Neural cell (in vitro differentiated cells): ENCODE measurements around the gene CMYA5. TPM values are rescaled to one million over a fixed set of nuclear protein-coding genes. Genes with fewer than 3 reads are reported as not detected.

ENCODE experiments used
- H2AFZ ChIP-seq: fragments of 200-600, 300-800 bp; sonication (generic), shearing (Covaris generic); 2 replicates; pipeline ENCODE4 v1.6.0; 2014; ENCODE audit warnings: low read depth, mild to moderate bottlenecking, antibody characterized with exemption, low read length, moderate library complexity
- H3F3A ChIP-seq: fragments of 200-600 bp; shearing (Covaris generic); 2 replicates; pipeline ENCODE4 v1.6.1; 2016; ENCODE audit warnings: mild to moderate bottlenecking, moderate library complexity, mixed read lengths, antibody characterized with exemption, low read length; ENCODE audit not compliant: insufficient read depth, poor library complexity, severe bottlenecking
- H3K27ac ChIP-seq: fragments of 200-600, 300-800 bp; sonication (generic), shearing (Covaris generic); 2 replicates; pipeline ENCODE4 v1.5.1; 2014; ENCODE audit warnings: mild to moderate bottlenecking, low read length, moderate library complexity
- H3K27me3 ChIP-seq: fragments of 300-800, 200-600 bp; sonication (generic), shearing (Covaris generic); 2 replicates; pipeline ENCODE4 v1.6.0; 2014; ENCODE audit warnings: mild to moderate bottlenecking, low read depth, low read length, moderate library complexity; ENCODE audit not compliant: insufficient read depth
- H3K36me3 ChIP-seq: fragments of 300-800, 200-600 bp; sonication (generic), shearing (Covaris generic); 2 replicates; pipeline ENCODE4 v1.5.1; 2014; ENCODE audit warnings: mild to moderate bottlenecking, antibody characterized with exemption, low read length, moderate library complexity; ENCODE audit not compliant: insufficient read depth
- H3K4me2 ChIP-seq: fragments of 300-800, 200-600 bp; sonication (generic), shearing (Covaris generic); 2 replicates; pipeline ENCODE4 v1.6.0; 2014; ENCODE audit warnings: mild to moderate bottlenecking, low read length
- H3K4me3 ChIP-seq: fragments of 300-800, 200-600 bp; sonication (generic), shearing (Covaris generic); 2 replicates; pipeline ENCODE4 v1.5.1; 2014; ENCODE audit warnings: mild to moderate bottlenecking, low read length, moderate library complexity
- H3K79me2 ChIP-seq: fragments of 200-600 bp; shearing (Covaris generic); replicated peaks from 2 replicates; pipeline ENCODE4 v1.6.0; 2014; ENCODE audit warnings: mild to moderate bottlenecking, low read length, moderate library complexity; ENCODE audit not compliant: insufficient read depth
- H3K9ac ChIP-seq: fragments of 300-800, 200-600 bp; sonication (generic), shearing (Covaris generic); 2 replicates; pipeline ENCODE4 v1.6.1; 2016; ENCODE audit warnings: mild to moderate bottlenecking, low read length, mixed read lengths
- H3K9me2 ChIP-seq: fragments of 200-600 bp; shearing (Covaris generic); 2 replicates; pipeline ENCODE4 v1.6.1; 2016; ENCODE audit warnings: mild to moderate bottlenecking, low read length, mixed read lengths; ENCODE audit not compliant: insufficient read depth
- H3K9me3 ChIP-seq: fragments of 200-600, 300-800 bp; sonication (generic), shearing (Covaris generic); 2 replicates; pipeline ENCODE4 v1.6.1; 2016; ENCODE audit warnings: mild to moderate bottlenecking, mixed run types, low read length, moderate library complexity, mixed read lengths
- H4K20me1 ChIP-seq: fragments of 200-600 bp; shearing (Covaris generic); 2 replicates; pipeline ENCODE4 v1.6.1; 2016; ENCODE audit warnings: mild to moderate bottlenecking, mixed run types; ENCODE audit not compliant: insufficient read depth
- CTCF ChIP-seq: fragments of 450-650 bp; IDR thresholded peaks from 2 replicates; pipeline ENCODE4 v1.5.1; 2014; ENCODE audit warnings: antibody characterized with exemption, mild to moderate bottlenecking, moderate library complexity; ENCODE audit not compliant: poor library complexity, severe bottlenecking
- EP300 ChIP-seq: fragments of 450-650 bp; conservative IDR thresholded peaks from 2 replicates; pipeline ENCODE4 v1.6.1; 2014; ENCODE audit warnings: antibody characterized with exemption, mild to moderate bottlenecking, moderate library complexity; ENCODE audit not compliant: poor library complexity, severe bottlenecking
- EZH2 ChIP-seq: fragments of 200-600, 300-800 bp; shearing (Covaris generic), sonication (generic); IDR thresholded peaks from 2 replicates; pipeline ENCODE4 v1.6.1; 2014; ENCODE audit warnings: antibody characterized with exemption, low read length, borderline replicate concordance, mild to moderate bottlenecking; ENCODE audit not compliant: insufficient read depth, poor library complexity, severe bottlenecking
- MXI1 ChIP-seq: fragments of 450-650 bp; conservative IDR thresholded peaks from 2 replicates; pipeline ENCODE4 v1.6.1; 2014; ENCODE audit warnings: antibody characterized with exemption, mild to moderate bottlenecking; ENCODE audit not compliant: poor library complexity, severe bottlenecking
- POLR2AphosphoS5 ChIP-seq: IDR thresholded peaks from 2 replicates; pipeline ENCODE4 v1.6.1; 2012
- RAD21 ChIP-seq: fragments of 450-650 bp; conservative IDR thresholded peaks from 2 replicates; pipeline ENCODE4 v1.6.1; 2014; ENCODE audit warnings: antibody characterized with exemption, mild to moderate bottlenecking, moderate library complexity
- REST ChIP-seq: IDR thresholded peaks from 2 replicates; pipeline ENCODE4 v1.6.1; 2012; ENCODE audit warnings: borderline replicate concordance
- SMC3 ChIP-seq: fragments of 450-650 bp; conservative IDR thresholded peaks from 2 replicates; pipeline ENCODE4 v1.6.1; 2014; ENCODE audit warnings: antibody characterized with exemption, mild to moderate bottlenecking, moderate library complexity; ENCODE audit not compliant: poor library complexity
- TAF1 ChIP-seq: IDR thresholded peaks from 2 replicates; pipeline ENCODE4 v1.6.1; 2012; ENCODE audit warnings: low read depth
- polyA plus RNA-seq: library from polyadenylated mRNA; depleted of rRNA; stranded (reverse); fragments of >200 nt; gene quantifications from 2 replicates; pipeline ENCODE4 v1.2.3, GENCODE V29; 2014

Gene CMYA5
- polyA plus RNA-seq, 1 donor from 2014 or later = 0.30 TPM

- H2AFZ ChIP-seq = no peak overlapping the region
- no peaks in the 10 kb centered on the region for H3K9me2 ChIP-seq
- H3K27ac ChIP-seq = no peak overlapping the region
- no peak overlapping the region for H3K9ac ChIP-seq
- no peaks in the 10 kb centered on the region for H3F3A ChIP-seq
- H3K4me3 ChIP-seq = no peak overlapping the region
- H3K36me3 ChIP-seq = no peaks in the 10 kb centered on the region
- TF ChIP-seq CTCF = no peak
- no peaks in the 10 kb centered on the region for H4K20me1 ChIP-seq
- no peak overlapping the region for H3K4me2 ChIP-seq
- no peaks in the 10 kb centered on the region for H3K27me3 ChIP-seq
- no peaks in the 10 kb centered on the region for H3K9me3 ChIP-seq
- H3K79me2 ChIP-seq = no peaks in the 10 kb centered on the region
Observed at GRCh38 chr5:79794347-79794746, 104.7 kb downstream of the CMYA5 start.

GRCh38 chr5:79795764-79796398 is 106.2 kb downstream of the CMYA5 start:
- no peak overlapping the region for H3K4me3 ChIP-seq
- H3K27ac ChIP-seq = no peak overlapping the region
- H3F3A ChIP-seq = no peaks in the 10 kb centered on the region
- H4K20me1 ChIP-seq = no peaks in the 10 kb centered on the region
- no peak overlapping the region for H3K9ac ChIP-seq
- no peaks in the 10 kb centered on the region for H3K9me2 ChIP-seq
- no peak overlapping the region for H3K4me2 ChIP-seq
- no peaks in the 10 kb centered on the region for H3K79me2 ChIP-seq
- no peaks in the 10 kb centered on the region for H3K36me3 ChIP-seq
- H3K27me3 ChIP-seq = no peaks in the 10 kb centered on the region
- no peak overlapping the region for H2AFZ ChIP-seq
- no peaks in the 10 kb centered on the region for H3K9me3 ChIP-seq
- TF ChIP-seq CTCF (no peak), TAF1 (no peak), POLR2AphosphoS5 (no peak), EZH2 (no peak), RAD21 (no peak), EP300 (no peak), SMC3 (no peak), MXI1 (no peak), REST (no peak)
